Hematopoietic multipotent progenitor cell treated with erythropoietin and hydrocortisone succinate and interleukin-3 and kit ligand, for 6 days (in vitro differentiated cells): Measurements from ENCODE around the gene PRRC1.
"Not testable (repeated sequence)": the region's sequence is repeated elsewhere in the genome, so short reads cannot be mapped to it uniquely, and the experiment has no call there.

Source experiments
- DNase-seq: peaks from one replicate; pipeline ENCODE4 v3.0.0-alpha.2; 2015

PRRC1 gene

DNA sequence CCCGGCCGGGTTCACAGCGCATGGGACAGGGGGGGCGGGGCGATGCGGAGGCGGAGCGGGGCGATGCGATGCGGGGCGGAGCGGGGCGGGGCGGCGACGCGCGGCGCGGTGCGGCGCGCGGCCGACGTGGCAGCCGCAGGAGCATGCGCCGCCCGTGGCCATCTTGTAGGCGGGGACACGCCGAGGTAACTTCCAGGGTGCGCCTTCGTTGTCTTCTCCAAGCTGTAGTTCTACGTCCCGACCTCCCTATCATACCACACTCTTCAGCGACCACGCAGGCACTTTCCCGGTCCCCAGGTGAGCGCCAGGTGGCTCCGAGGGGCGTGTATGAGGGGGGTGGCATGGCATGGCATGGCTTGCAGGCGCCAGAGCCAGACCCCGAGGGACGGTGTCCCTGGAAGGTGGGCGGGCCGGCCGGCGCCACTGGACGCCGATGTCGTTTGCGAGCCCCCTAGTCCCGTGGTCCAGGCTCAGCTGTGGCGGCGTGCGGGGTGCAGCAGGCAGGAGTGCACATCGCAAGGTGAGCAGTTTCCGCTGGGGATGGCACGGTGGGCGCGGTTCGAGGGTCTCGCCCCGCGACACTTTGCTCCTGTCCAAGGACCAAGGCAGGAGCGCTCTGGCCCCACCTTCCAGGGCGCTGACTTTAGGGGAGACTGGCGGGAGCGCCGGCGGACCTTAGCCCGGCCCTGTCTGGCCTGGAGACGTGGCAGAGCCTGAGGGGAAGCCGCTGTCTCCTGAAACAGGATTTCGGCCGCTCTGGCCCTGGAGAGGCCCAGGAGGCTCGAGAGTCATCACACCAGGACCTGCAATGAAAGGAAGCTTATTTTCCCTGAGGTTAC, at the start of gene PRRC1:
Gene PRRC1, plus strand, starts transcription at position 161 of the 839 bp plus-strand sequence. CDS start 5,840 bp downstream, outside the sequence.
- DNase-seq, result peak; percentile 91

DNA sequence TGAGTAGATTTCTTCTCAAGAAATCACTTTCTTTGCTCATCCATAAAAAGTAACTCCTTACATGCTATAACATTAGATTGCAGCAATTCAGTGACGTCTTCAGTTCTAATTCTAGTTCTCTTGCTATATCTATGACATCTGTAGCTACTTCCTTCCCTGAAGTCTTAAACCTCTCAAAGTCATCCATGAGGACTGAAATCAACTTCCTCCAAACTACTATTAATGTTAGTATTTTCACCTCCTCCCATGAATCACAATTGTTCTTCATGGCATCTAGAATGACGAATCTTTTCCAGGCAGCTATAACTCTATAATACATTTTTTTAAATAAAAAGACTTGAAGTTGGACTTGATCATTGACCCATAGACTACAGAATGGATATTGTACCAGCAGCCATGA, 46.2 kb upstream of the PRRC1 start:
- no peak for DNase-seq

DNA sequence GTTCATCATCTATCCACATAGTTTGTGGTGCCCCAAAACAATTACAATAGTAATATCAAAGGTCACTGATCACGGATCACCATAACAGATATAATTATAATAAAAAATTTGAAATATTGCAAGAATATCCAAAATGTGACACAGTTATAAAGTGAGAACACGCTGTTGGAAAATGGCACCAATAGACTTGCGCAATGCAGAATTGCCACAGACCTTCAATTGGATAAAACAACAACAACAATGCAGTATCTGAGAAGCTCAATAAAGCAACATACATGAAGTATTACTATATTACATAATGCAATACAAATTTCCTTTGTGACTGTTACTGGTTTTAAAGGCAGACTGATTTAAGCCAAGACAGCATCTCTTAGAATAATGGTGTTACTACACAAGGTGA, 44.7 kb upstream of the PRRC1 start:
- no peak for DNase-seq

DNA sequence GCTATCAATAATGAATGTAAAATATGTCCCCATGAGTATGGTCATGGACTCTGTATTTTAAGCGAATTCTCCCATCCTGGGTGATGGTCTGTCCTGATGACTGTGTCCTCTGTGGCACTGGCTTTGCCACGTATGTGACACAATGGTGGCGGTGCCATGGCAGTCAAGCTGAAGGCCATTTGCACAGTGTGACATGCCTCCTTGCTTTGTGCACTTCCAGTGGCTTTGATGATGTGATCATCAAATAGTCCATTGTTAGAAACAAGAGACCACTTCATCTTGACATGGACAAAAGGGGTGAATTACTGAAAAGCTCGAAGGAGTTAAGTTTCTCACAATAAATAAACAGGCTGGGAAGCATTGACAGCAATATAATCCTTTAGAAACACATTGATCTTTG, 31.0 kb upstream of the PRRC1 start:
- no peak for DNase-seq

DNA sequence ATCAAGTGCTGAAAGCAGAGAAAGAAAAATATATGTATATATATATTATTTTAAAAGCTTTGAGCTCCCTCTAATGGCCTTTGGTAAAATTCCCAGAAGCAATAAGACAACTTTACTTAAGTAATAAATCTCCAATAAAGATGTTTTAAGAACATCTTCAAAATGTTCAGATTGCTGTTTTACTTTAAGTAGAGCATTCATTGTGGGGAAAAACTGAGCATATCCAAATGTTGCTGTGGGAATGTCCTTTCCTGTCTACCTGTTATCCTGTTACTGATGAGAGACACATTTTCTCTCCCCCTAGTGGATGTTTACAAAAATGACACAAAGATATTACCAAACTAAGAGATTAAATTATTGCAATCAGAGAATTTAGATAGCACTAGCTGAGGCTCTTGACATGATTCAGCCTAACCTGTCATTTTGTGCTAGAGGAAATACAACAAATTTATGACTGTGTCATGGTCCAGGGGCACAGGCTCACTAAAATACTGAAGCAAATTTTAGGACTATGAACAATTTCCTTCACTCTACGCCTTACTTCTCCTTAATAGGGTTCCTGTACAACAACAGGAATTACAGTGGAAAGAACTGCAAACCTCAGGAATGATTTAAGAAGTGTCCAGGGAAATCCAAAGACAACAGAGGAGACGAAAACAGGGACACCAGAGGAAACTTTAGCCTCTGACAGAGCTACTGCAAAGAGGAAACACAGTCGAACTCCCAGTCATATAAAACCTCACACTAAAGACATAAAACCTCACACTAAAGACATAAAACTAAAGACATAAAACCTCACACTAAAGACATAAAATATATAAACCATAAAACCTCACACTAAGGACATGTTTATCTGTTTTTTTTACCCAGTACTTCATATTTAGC, 24.3 kb upstream of the PRRC1 start:
- DNase-seq, result peak; percentile 77

DNA sequence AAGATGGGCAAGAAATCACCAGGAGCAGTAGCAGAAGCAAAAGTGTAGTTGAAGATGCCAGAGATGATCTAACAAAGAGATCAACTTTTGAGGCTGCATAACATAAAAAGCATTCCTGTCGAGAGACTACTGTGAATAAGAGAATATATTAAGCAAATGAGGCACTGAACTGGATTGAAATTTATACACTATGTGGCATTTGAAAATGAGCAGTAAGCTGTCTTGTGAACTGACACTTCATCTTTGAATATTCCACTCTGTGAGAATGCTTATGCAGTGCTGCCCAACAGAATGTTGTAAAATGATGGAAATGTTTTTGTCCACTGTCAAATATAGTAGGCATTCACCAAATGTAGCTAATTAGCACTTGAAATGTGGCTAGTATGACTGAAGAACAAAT, 18.9 kb upstream of the PRRC1 start:
- no peak for DNase-seq

DNA sequence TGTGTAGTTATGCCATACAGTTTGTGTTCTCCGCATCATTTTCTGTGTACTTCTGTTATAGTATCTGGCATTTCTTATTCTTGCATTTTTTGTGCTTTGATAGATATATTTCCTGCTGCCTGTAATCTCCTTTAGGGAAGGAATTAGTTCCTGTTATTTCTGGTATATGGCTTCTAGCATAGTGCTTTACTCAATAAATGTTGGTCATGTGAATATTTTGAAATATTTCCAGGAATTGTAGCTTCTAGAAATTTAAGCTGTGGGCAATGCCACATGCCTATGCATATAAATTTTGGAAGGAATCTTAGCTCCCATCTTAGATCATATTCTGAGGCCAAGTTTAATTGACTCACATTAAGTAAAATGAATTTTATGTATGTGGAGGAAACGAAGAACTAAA, 11.5 kb upstream of the PRRC1 start:
- DNase-seq, result peak; percentile 29

DNA sequence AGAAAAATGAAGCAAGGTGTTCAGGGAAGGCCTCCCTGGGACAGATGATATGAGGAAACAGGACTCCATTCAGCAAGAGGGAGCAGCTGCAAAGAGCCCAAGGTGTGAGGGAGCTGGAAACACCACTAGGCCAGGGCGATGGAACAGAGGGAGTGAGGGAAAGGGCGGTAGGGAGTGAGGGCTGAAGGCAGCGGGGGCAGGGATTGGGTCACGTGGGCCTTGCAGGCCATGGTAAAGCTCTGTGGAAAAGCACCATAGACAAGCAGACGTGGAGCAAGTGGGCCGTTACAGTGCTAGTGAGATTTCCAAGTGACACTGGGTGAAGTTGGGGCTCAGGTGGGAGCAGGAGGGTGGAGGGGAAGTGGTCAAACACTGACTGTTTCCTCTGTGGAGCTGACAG, 10.8 kb upstream of the PRRC1 start:
- no peak for DNase-seq

DNA sequence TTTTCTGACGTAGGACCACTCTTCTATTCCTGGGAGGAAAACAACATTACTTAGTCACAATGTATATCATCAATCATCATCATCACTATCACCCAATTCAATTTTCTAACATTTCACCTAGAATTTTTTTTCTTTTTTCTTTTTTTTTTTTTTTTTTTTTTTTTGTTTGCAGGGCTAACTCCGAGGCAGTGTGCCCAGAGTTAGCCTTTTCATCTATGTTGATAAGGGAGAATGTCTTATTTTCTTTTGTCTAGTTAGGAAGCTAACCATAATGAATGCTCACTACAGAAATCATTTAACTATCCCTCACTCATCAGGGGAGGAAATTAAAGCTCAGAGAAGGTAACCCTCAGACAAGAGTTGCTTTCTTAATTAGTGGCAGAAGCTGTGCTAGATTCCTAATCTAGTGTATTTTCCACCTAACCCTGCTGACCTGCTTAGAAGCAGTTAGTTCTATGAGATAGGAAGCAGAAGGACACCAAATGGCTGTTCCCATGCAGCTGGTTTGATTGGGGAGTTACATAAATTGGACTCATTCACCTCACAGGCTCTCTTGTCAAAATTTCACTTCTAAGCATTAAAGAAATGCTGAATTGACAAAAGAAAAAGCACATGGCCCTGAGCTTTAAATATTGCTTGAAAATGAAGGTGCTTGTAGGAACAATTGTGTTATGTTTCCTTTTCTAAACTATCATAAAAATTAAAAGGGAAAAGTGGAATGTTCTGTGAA, 8.6 kb upstream of the PRRC1 start:
- no peak for DNase-seq

DNA sequence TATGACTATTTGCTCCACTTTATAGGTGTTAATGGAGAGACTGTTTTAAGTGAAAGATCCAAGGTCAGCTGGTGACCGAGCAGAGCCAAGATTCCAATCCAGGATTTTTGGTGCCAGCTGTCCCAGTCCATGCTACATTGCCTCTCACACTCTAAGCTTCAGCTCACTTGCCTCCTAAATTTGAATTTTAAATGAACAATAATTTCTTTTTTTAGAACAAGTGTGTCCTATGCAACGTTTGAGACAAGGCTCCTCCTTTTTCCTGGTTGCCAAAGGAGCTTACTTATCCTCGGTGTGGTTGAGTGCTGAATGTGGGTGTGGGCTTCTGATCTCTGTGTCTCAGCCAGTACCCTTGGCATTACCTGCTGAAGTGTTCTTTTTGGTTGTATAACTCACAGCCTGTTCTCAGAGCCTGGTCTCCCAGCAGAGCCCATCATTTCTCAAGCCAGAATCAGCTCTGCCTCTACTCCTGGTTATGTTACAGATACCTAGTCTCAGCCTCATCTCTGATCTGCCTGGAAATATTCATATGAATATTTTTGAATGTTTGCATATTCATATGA, 4.0 kb upstream of the PRRC1 start:
- DNase-seq, result no peak

DNA sequence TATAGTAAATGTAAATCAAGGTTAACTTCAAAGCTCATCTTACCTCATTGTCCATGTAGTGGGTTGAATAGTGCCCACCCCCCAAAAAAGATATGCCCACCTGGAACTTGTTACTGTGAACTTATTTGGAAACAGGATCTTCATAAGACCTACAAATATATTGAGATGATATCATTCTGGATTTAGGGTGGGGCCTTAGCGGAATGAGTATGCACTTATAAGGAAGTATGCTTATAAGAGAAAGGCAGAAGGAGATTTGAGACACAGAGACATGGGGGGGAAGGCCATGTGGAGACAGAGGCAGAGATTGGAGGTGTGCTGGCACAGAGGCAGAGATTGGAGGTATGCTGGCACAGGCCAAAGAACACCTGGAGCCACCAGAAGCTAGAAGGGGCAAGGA, 2.6 kb upstream of the PRRC1 start:
- DNase-seq, result no peak

DNA sequence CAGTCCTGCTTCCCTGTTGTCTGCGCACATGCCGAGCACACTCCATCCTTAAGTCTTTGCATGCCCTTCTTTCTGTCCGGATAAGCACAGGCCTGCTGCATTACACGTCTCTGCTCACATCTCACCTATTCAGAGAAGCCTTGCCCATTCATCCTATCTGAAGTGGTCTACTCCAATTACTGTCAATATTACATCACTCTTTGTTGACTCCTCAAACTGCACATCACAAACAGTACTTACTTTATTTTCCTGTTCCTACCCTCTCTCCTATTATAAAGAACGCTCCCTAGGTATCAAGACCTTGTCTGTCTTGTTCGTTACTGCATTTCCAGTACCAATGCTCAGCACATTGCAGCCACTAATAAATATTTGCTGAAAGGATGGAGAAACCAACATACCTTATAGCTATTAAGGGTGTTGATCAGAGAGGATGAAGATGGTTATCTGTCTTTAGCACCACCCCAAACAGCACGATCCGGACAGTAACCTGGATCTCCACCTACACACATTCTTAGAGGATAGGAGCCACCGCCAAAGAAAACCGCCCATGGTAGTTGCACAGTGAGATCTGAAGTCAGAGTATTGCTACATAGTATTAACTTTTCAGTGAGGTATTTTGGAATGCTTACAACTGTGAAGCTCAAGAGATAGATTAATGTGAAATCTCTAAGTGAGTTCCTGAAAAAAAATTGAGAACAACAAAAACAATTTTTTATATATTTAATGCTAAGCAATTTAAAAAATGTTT, 1.6 kb upstream of the PRRC1 start:
- DNase-seq, result no peak

DNA sequence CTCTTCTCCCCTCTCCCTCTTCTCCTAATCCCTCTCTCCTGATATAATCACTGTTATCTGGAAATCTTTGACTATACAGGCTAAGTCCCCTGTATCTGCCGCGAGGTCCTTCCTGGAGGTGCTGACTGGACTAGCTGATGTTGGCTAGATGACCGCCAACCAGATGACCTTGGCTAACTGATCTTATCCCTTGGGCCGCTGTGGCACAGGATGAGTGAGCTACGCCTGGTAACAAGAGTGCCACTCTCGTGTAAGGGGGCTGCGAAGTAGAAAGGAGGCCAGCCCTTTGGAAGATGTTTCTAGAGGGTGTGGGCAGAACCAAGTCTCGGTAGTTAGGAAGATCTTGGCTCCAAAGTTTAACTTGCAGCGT, 345 bp upstream of the PRRC1 start:
- DNase-seq, result no peak

DNA sequence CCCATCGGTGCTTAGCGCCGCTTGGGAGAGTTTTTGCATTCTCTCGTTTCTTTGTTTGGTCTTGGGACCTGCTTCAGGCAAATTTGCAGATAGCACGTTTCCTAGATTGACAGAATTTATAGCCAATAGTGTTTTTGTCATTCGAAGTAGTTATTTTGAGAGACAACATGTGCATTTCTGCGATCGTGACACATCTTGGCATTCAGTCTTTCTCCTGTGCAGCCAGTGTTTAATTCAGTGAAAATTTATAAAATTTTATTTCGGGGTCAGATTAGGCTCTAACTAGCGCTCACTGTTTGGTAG, 830 bp downstream of the PRRC1 start:
- DNase-seq, result no peak

DNA sequence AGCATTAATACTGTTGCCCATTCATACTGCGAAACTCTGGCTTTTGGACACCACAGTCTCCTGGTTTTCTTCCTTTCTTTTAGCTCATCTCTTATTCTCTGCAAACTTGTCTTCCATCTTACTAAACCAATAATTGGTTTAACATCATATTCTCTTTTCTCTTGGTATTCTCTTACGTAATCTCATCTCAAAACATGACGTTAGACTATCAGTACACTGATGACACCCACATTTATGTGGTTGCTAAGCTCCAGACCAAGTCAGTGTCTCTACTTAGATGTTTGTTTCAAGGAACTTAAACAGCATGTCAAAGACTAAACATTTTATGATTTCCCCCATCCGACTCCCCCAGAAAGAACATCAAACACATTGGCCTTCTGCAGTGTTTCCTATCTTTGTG, 2.1 kb downstream of the PRRC1 start:
- DNase-seq, result peak; percentile 35

DNA sequence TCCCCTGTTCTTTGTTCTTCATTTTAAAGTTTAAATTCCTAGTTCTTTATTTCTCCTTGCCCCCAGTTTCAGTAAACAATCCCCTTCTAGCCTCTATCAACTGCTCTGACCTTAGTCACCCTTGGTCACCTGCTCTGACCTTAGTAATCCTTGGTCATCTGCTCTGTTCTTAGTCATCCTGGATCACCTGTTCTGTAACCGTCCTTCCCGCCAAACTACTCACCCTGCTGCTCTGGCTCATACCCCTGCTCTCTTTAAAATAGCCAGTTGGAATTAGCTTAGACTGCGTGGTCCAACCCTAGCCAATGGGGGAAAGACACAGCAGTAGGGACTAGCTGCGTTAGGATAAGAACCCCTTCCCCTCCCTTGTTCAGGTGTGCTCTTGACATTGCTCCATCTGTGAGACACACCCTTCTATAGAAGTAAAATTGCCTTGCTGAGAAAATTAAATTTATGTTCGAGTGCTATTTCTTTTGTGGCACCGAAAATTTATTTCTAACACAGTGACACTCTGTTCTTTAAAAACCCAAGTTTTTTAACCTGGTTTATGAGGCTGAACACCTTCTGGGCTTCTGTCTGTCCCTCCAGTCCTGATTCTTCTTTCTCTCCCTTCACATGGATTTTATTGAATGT, 3.8 kb downstream of the PRRC1 start:
- DNase-seq, result no peak

DNA sequence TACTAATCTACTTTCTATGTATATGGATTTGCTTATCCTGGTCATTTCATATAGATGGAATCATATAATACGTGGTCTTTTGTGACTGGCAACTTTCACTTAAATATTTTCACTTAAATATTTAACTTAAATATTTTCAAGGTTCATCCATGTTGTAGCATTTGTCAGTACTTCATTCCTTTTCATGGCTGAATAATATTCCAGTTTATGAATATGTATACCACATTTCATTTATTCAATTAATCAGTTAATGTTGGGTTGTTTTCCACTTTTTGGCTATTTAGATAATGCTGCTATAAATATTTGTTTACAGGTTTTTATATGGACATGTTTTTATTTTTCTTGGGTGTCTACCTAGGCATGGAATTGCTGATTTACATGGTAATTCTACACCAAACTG, 7.7 kb downstream of the PRRC1 start:
- DNase-seq, result no peak

DNA sequence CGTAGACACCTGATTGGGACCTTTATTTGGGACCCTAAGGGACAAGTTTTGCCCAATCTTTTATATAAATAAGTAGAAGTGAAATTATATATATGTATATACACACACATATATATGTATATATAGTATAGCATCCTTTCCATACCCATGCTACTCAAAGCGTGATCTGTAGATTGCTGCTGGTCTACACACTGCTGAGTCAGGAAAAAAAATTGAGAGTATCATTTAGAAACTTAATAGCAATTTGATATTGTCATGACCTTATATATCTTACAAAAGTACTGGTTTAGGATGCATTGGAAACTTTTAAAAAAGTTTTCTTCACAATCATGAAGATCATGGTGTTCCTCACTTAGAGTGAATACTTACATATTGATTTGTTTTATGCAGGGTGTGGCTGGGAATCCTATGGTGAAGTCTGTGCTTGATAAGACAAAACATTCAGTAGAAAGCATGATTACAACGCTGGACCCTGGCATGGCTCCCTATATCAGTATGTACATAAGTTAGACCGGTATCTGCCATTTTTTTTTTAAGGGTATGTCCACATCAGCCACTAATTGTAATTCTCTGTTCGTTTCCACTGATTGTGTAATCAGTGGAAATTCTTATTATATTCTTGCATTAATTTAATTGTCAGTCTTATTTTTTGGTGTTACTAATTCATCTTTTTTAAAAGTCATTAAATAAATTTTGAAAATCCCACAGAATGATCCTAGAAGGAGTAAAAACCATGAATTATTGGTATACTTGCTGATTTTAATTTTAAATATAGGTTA, 12.7 kb downstream of the PRRC1 start:
- peak; percentile 48 for DNase-seq

DNA sequence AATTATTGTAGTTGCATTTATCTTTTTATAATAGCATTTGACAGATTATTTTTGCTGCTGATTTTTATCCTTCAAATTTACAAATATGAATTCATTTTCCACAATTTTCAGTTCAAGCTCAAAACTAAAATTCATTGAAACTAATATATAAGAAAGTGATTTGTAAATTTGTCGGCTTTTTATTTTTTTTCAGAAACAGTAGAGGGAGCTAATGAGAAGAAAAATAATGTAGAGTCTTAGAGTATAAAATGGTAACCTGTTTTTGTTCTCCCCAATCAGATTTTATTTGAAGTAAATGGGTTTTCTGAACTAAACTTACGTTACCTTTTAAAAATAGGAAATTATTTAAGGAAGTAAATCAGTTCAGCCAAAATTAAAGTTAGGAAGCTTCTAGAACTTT, 19.2 kb downstream of the PRRC1 start:
- peak; percentile 50 for DNase-seq

DNA sequence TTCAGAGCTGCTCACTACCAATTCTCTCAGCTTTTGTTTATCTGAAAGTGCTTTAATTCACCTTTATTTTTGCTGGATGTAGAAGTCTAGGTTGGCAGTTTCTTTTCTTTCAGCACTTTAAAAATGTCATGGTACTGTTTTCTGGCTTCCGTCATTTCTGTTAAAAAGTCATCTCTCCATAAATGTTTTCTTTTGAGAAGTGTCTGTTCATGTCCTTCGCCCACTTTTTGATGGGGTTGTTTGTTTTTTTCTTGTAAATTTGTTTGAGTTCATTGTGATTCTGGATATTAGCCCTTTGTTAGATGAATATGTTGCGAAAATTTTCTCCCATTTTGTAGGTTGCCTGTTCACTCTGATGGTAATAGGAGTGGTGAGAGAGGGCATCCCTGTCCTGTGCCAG, 23.1 kb downstream of the PRRC1 start:
- not testable (repeated sequence) for DNase-seq

DNA sequence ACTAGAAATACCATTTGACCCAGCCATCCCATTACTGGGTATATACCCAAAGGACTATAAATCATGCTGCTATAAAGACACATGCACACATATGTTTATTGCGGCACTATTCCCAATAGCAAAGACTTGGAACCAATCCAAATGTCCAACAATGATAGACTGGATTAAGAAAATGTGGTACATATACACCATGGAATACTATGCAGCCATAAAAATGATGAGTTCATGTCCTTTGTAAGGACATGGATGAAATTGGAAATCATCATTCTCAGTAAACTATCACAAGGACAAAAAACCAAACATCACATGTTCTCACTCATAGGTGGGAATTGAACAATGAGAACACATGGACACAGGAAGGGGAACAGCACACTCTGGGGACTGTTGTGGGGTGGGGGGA, 27.8 kb downstream of the PRRC1 start:
- not testable (repeated sequence) for DNase-seq
